ENCODE data around the gene VPS13D. TPM values are rescaled to one million over a fixed set of nuclear protein-coding genes. Genes with fewer than 3 reads are reported as not detected.

VPS13D gene
- total RNA-seq, 2 donors from 2014 or later = 48.1 to 65.2 TPM

DNA sequence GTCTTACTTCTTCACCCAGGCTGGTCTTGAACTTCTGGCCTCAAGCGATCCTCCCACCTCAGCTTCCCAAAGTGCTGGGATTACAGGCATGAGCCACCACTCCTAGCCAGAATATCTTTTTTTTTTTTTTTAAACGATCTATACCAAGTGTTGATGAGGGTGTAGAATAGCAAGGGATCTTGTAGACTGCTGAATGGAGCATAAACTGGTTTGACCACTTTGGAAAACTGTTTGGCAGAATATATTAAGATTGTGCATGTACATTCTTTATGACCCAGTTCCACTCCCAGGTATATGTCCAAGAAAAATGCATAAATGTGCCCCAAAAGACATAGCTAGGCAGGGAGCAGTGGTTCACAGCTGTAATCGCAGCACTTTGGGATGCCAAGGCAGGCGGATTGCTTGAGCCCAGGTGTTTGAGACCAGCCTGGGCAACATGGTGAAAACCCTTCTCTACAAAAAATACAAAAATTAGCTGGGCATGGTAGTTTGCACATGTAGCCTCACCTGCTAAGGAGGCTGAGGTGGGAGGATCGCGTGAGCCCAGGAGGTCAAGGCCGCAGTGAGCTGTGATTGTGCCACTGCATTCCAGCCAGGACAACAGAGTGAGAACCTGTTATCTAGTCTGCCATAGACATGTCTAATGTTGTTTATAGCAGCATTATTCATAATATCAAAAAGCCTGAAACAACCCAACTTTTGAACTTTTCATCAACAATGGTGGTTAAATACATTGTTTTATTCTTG is 184.0 kb downstream of the VPS13D start:
- Histone ChIP-seq H3K4me1 (peaks cover 0 to 7% of the 10 kb centered on the region in 2 donors), H3K27me3 (no peaks in the 10 kb centered on the region), H3K27ac (no peak overlapping the region), H3K36me3 (peaks cover 24% of the 10 kb centered on the region), H3K9me3 (peaks cover 0 to 7% of the 10 kb centered on the region in 2 donors), H3K4me3 (no peak overlapping the region)
- no peak for TF ChIP-seq CTCF (IDR thresholded peaks at IDR 0.05)
- DNase-seq (ENCODE audit: low spot score) = no peak

DNA sequence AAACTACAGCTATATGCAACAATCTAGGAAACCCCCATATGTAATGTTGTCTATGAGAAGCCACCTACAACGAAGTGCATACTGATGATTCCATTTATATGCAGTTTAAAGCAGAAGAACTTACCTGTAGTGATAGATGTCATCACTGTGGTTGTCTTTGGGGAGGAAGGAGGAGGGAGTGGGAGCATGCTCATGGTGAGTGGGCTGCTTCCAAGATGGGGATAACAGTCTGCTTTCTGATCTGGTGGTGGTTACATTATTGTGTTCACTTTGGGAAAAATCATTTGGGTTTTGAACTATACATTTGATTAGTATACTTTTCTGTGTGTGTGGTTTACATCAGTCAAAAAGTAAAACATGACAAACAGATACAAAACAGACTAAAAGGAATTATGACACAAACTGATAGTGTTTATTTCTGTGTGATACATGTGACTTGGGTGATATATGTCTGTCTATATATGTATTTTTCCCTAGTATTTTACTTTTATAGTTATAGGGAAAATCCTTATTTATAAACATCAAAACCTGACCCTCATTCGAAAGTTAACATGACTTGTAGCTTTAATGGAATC is 184.7 kb downstream of the VPS13D start:
- H3K9me3 ChIP-seq = peaks cover 0 to 7% of the 10 kb centered on the region in 2 donors
- no peak overlapping the region for H3K27ac ChIP-seq
- no peaks in the 10 kb centered on the region for H3K27me3 ChIP-seq
- no peak for DNase-seq (ENCODE audit: low spot score)
- H3K4me3 ChIP-seq = no peak overlapping the region
- TF ChIP-seq CTCF (IDR thresholded peaks at IDR 0.05) = no peak
- peaks cover 24% of the 10 kb centered on the region for H3K36me3 ChIP-seq
- peaks cover 0 to 4% of the 10 kb centered on the region in 2 donors for H3K4me1 ChIP-seq

GRCh38 chr1:12415038-12415466 is 185.2 kb downstream of the VPS13D start:
- no peak overlapping the region for H3K27ac ChIP-seq
- H3K4me3 ChIP-seq = no peak overlapping the region
- no peak for TF ChIP-seq CTCF (IDR thresholded peaks at IDR 0.05)
- H3K9me3 ChIP-seq = peaks cover 0 to 6% of the 10 kb centered on the region in 2 donors
- no peaks in the 10 kb centered on the region for H3K27me3 ChIP-seq
- peaks cover 24% of the 10 kb centered on the region for H3K36me3 ChIP-seq
- no peaks in the 10 kb centered on the region for H3K4me1 ChIP-seq
- no peak for DNase-seq (ENCODE audit: low spot score)

GRCh38 chr1:12416101-12416500 is 186.3 kb downstream of the VPS13D start:
- Histone ChIP-seq H3K36me3 (peaks cover 24% of the 10 kb centered on the region), H3K27ac (no peak overlapping the region)
- DNase-seq (ENCODE audit: low spot score) = no peak

DNA sequence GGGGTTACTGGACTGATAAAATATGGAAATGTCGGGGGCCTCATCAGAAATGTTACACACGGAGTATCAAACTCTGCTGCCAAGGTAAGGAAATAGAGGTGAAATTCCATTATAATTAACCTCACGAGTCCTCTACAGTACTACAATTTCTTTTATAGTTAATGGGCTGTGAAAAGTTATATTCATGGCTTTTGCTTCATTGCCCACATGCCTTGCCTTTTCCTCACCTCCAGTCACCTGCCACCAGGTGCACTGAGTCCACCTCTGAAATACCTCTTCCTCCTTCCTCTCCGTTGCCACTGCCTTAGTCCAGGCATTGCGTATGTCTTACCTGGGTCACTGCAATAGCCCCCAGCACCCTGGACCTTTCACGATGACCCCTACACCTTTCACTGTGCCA is 186.9 kb downstream of the VPS13D start:
- H3K4me3 ChIP-seq = no peak overlapping the region
- no peaks in the 10 kb centered on the region for H3K27me3 ChIP-seq
- H3K9me3 ChIP-seq = no peaks in the 10 kb centered on the region
- TF ChIP-seq CTCF (IDR thresholded peaks at IDR 0.05) = no peak
- peaks cover 0 to 3% of the 10 kb centered on the region in 2 donors for H3K4me1 ChIP-seq
- H3K27ac ChIP-seq = no peak overlapping the region
- H3K36me3 ChIP-seq = peaks cover 24% of the 10 kb centered on the region
- DNase-seq (ENCODE audit: low spot score) = no peak

More at GRCh38 chr1:12416101-12416500, 186.3 kb downstream of the VPS13D start:
- Histone ChIP-seq H3K4me1 (no peaks in the 10 kb centered on the region), H3K27me3 (no peaks in the 10 kb centered on the region), H3K9me3 (no peaks in the 10 kb centered on the region), H3K4me3 (no peak overlapping the region)
- no peak for TF ChIP-seq CTCF (IDR thresholded peaks at IDR 0.05)

Measured in right atrium auricular region (tissue), 2 donors.